Measurements from ENCODE around the gene TSPAN14. TPM values are rescaled to one million over a fixed set of nuclear protein-coding genes. Genes with fewer than 3 reads are reported as not detected.

Gene TSPAN14
- total and polyA plus RNA-seq, 10 of the 15 experiments (the other 5 are each of a cell fraction or from before 2014, with no cell fraction given), result 2.5 to 31.7 (median 17.9) TPM

DNA sequence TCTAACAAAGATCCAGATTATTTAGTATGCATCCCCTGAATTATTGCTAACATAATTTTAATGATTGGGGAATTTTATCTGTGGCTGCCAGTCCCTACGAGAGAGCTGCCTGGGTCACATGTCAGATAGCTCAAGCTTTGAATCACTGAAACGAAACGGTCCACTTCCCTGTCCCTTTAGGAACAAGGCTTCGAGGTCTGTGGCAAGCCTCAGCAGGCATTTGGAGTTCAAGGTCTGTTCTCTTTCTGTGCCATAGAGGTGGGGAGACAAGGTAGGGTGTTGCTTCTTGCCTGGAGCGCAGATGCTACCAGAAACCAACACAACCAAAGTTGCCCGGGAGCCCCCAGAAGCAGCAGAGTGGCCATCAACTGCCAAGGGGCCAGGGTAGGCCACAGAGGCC is 69.7 kb downstream of the TSPAN14 start:
- ChIA-PET CTCF (interaction anchor here (0.6 to 1.3 kb wide), 3 partner anchors 18 to 733 kb away, joined by 3 to 4 read pairs (median 3); no protein-coding TSS in a partner anchor), RAD21 (ENCODE audit: unreplicated experiment) (interaction anchor here (0.6 to 2.0 kb wide), 5 partner anchors 16 to 413 kb away, joined by 3 to 8 read pairs (median 3); no protein-coding TSS in a partner anchor), POLR2A (interaction anchor here (0.7 to 1.4 kb wide), 3 partner anchors 18 to 32 kb away, joined by 3 to 9 read pairs (median 3); no protein-coding TSS in a partner anchor), SMC1A (ENCODE audit: uncharacterized antibody, unreplicated experiment) (interaction anchor here (0.6 to 1.3 kb wide), 5 partner anchors 19 to 305 kb away, joined by 3 to 4 read pairs (median 3); no protein-coding TSS in a partner anchor)
- no peak overlapping the region for H3K9ac ChIP-seq (ENCODE audit: control insufficient read depth, insufficient read depth, low read length)
- H3K4me2 ChIP-seq (ENCODE audit: control insufficient read depth, insufficient read depth), result no peak overlapping the region
- WGBS (ENCODE audit: insufficient coverage, insufficient replicate concordance, low lambda C conversion rate, missing lambda C conversion rate), result 40% methylated on average over 6 of the region's 6 CpGs
- H2AFZ ChIP-seq (ENCODE audit: control insufficient read depth, low read depth, low read length), result no peak overlapping the region
- DNase-seq (ENCODE audit: low read depth, low spot score), result no peak
- H3K36me3 ChIP-seq (ENCODE audit: control insufficient read depth in 2 of 2, insufficient read depth in 2 of 2, low read length in 1 of 2), result no peaks in the 10 kb centered on the region; a peak in 2 of 4 replicates
- in situ Hi-C loops (cut with MboI) (no loop called here), intact Hi-C loops (cut with micrococcal nuclease; ENCODE audit: unreplicated experiment) (no loop called here)
- FAIRE-seq, result no peak
- H3K27me3 ChIP-seq (replicated peaks in 1 of 2; ENCODE audit: control insufficient read depth in 2 of 2, insufficient read depth in 2 of 2, low read length in 1 of 2), result no peaks in the 10 kb centered on the region; a peak in 1 of 4 replicates
- peak; percentile 31 for ATAC-seq
- H3K27ac ChIP-seq (ENCODE audit: control insufficient read depth, insufficient read depth), result no peak overlapping the region
- no TSS peak for BruUV-seq (replicated peaks)
- no peak overlapping the region for H3K4me3 ChIP-seq
- no peaks in the 10 kb centered on the region for H4K20me1 ChIP-seq (ENCODE audit: control insufficient read depth, insufficient read depth)
- no peaks in the 10 kb centered on the region for H3K9me3 ChIP-seq (replicated peaks; ENCODE audit: control insufficient read depth, insufficient read depth, low read length)
- H3K79me2 ChIP-seq (ENCODE audit: control insufficient read depth, insufficient read depth, low read length), result no peaks in the 10 kb centered on the region
- H3K4me1 ChIP-seq (ENCODE audit: control insufficient read depth, insufficient read depth, low read length), result peaks cover 4% of the 10 kb centered on the region
- TF ChIP-seq ZNF622 (IDR thresholded peaks at IDR 0.05) (no peak), PRDM15 (CRISPR knock-in tag; IDR thresholded peaks at IDR 0.05) (no peak), RFX5 (IDR thresholded peaks at IDR 0.05; ENCODE audit: low read depth, low read length) (no peak), IKZF1 (conservative IDR thresholded peaks at IDR 0.05) (peak; percentile 35; the same call in 1 of the 2 replicates), POLR2AphosphoS2 (IDR thresholded peaks at IDR 0.05; ENCODE audit: low read depth, low read length) (peak; percentile 53; the same call in 1 of the 2 replicates), ZNF687 (IDR thresholded peaks at IDR 0.05) (0 out of 2 replicates have a peak, but pooled peaks have one; percentile 22), BACH1 (IDR thresholded peaks at IDR 0.05; ENCODE audit: borderline replicate concordance) (no peak), CEBPB (IDR thresholded peaks at IDR 0.05; ENCODE audit: borderline replicate concordance in 1 of 2, low read depth in 2 of 2, low read length in 2 of 2) (no peak), ZNF274 (IDR thresholded peaks at IDR 0.05; ENCODE audit: insufficient read depth, insufficient read length) (no peak), YBX1 (IDR thresholded peaks at IDR 0.05) (no peak), PML (IDR thresholded peaks at IDR 0.05; ENCODE audit: low read length) (no peak), CHD4 (IDR thresholded peaks at IDR 0.05) (no peak)
- TF ChIP-seq, protein P1, sequence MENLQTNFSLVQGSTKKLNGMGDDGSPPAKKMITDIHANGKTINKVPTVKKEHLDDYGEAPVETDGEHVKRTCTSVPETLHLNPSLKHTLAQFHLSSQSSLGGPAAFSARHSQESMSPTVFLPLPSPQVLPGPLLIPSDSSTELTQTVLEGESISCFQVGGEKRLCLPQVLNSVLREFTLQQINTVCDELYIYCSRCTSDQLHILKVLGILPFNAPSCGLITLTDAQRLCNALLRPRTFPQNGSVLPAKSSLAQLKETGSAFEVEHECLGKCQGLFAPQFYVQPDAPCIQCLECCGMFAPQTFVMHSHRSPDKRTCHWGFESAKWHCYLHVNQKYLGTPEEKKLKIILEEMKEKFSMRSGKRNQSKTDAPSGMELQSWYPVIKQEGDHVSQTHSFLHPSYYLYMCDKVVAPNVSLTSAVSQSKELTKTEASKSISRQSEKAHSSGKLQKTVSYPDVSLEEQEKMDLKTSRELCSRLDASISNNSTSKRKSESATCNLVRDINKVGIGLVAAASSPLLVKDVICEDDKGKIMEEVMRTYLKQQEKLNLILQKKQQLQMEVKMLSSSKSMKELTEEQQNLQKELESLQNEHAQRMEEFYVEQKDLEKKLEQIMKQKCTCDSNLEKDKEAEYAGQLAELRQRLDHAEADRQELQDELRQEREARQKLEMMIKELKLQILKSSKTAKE (IDR thresholded peaks at IDR 0.05; ENCODE audit: low read depth, poor library complexity, severe bottlenecking), result no peak
